GM19467 (cell line): ENCODE data around the gene CPNE1.

Experiments
- ATAC-seq: cut with Tn5 transposase; IDR thresholded peaks from one replicate; pipeline ENCODE4 v1.9.1; 2021; ENCODE audit warnings: mild to moderate bottlenecking, moderate library complexity; ENCODE audit not compliant: unreplicated experiment

The CPNE1 gene

GRCh38 chr20:35600993-35601973 is 63.4 kb downstream of the CPNE1 start:
- no peak for ATAC-seq

DNA sequence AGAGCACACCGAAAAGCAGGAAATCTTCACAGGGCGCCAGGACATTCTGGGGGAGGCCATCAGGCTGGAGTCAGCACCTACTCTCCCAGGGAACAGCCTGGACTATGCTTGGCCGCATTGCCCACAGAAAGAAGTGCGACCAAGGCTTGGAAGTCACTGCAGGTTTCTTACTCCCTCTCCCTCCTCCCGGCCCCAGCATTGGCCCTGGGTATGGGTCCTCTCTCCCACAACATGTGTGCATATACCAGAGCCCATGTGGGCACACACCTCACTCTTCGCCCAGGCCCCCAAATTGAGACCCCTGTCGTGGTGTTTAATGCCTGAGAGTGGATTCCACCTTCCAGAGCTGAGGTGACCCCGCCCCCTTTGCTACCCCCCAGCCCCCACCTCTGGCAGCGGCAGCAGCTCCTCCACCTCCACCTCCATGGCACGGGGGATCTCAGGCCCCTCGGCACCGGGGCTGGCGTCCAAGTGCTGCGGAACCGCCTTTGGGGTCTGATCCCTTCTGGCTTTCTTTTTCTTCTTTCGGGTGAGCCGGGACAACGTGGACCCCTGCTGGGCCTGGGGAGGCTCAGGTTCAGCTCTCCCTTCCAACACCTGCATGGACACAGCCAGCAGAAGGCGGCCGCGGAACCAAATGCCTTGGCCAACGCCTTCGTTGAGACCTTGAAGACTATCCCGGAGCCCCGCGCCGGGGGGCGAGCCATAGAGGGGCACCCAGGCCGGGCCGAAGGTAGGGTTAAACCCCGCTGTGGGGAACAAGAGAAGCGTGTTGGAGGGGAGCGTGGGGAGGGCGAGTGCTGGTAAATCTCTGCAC is 64.3 kb downstream of the CPNE1 start:
- no peak for ATAC-seq

DNA sequence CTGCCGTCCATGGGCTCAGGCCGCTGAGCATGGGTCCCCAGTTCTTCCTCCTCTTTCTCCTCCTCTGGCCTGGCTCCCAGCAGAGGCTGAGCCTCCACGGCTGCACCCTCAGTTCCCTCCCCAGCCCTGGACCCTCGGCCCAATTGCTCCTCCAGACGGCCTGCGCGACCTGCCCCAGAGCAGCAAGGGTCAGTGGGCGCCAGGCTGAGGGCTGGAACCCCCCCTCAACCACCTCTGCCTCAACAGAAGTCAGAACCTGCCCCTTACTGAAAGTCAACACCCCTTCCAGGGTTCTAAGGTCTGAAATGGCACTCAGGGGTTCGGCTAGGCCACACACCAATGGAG is 65.0 kb downstream of the CPNE1 start:
- no peak for ATAC-seq

DNA sequence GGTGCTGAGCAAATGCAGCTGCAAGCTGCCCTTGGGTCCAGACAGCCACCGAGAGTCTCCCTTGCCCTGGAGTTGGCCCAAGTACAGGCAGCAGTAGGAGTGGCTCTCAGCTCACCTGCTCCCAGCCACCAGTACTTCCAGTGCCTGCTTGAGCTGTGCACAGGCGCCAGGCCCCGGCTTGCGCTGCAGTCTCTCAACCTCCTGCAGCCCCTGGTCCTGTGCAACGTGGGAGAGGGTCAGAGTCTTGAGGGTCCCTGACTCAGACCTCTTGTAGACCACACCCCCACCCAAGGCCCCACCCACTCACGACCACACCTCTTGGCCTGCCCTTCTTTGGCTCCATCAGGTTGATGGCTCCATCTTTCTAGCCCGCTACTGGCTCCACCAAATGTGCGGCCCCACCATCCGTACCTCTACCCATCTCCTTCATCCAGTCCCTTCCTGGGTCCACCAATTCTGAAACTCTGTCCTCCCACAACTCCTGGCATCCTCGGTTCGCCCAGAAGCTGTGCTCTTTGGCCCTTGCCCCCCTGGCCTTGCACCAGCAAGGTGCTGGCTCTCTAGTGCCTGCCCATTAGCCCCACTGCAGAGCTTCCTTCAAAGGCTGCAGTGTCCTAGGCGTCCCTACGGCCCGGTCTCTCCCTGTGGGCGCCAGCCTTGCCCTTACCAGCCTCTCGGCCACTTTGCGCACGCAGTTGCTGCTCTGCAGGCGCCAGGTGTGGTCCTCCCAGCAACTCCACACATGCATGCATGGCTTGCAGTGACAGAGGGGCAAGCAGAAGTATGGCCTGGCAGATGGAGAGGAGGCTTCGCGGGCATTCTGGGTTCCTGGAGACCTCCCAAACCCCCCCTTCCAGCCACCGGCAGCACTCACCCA is 65.6 kb downstream of the CPNE1 start:
- no peak for ATAC-seq

DNA sequence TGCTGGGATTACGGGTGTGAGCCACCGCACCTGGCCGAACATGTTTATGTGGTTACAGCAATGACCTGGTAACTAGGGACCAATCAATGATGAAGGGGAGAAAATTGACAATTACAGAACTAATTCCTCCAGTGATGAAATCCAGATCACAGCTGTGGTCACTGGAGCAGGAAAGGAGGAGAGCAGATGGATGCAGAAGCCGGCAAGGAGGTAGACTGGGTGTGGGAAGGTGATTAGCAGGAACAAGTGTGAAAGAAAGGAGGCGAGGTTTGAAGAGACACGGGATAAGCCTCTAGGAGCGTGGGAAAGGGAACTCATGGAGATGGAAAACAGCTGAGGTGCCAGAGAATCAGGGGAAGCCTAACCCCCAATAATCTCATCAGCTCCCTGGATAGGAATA is 66.2 kb downstream of the CPNE1 start:
- ATAC-seq, result no peak

GRCh38 chr20:35597186-35597585 is 67.5 kb downstream of the CPNE1 start:
- ATAC-seq, result no peak

GRCh38 chr20:35595901-35596300 is 68.8 kb downstream of the CPNE1 start:
- no peak for ATAC-seq

GRCh38 chr20:35595456-35595855 is 69.2 kb downstream of the CPNE1 start:
- no peak for ATAC-seq

GRCh38 chr20:35592339-35592974 is 72.2 kb downstream of the CPNE1 start:
- ATAC-seq, result no peak

DNA sequence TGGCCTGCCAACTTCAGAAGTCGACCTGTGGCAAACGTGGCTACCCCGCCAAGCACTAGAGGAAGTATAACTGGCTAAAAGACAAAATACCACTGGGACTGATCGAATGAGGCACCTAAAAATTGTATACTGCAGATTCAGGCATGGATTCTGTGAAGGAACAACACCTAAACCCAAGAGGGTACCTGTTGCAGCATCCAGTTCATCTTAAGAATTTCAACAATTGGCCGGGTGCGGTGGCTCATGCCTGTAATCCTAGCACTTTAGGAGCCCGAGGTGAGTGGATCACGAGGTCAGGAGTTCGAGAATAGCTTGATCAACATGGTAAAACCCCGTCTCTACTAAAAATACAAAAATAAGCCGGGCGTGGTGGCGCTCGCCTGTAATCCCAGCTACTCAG is 76.3 kb downstream of the CPNE1 start:
- no peak for ATAC-seq

GRCh38 chr20:35587436-35587835 is 77.3 kb downstream of the CPNE1 start:
- no peak for ATAC-seq

GRCh38 chr20:35586751-35587425 is 77.8 kb downstream of the CPNE1 start:
- ATAC-seq, result no peak

GRCh38 chr20:35583636-35584560 is 80.8 kb downstream of the CPNE1 start:
- ATAC-seq, result no peak

GRCh38 chr20:35582741-35583404 is 81.8 kb downstream of the CPNE1 start:
- no peak for ATAC-seq

- no peak for ATAC-seq
Observed at GRCh38 chr20:35582131-35582530, 82.6 kb downstream of the CPNE1 start.

GRCh38 chr20:35579196-35579595 is 85.5 kb downstream of the CPNE1 start:
- ATAC-seq, result no peak

DNA sequence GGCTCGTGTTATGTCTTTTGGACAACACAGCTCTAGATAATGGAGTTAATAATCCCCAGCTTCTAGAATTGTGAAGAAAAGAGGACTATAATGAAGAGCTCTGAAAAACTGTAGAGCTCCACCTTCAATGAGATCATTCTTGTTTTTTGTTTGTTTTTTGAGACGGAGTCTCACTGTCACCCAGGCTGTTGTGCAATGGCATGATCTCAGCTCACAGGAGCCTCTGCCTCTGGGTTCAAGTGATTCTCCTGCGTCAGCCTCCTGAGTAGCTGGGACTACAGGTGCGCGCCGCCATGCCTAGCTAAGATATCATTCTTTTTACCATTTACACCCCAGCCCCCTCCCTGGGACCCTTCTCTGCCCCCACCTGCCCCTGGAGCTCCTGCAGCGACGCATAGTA is 86.2 kb downstream of the CPNE1 start:
- no peak for ATAC-seq

GRCh38 chr20:35576816-35577215 is 87.9 kb downstream of the CPNE1 start:
- no peak for ATAC-seq
